IPS-NIHi11 (cell line): ENCODE measurements around the gene ADIPOR2.
A peak's percentile ranks its signal among the peaks of the same experiment; 100 is the strongest.
"Not testable (repeated sequence)": the region's sequence is repeated elsewhere in the genome, so short reads cannot be mapped to it uniquely, and the experiment has no call there.

ENCODE experiments used
- DNase-seq: peaks from one replicate; pipeline ENCODE4 v3.0.0; 2012; ENCODE audit warnings: mixed read lengths, low spot score

Gene ADIPOR2

GRCh38 chr12:1732914-1733313, 42.0 kb downstream of the ADIPOR2 start:
- no peak for DNase-seq

GRCh38 chr12:1733712-1734111, 42.8 kb downstream of the ADIPOR2 start:
- DNase-seq = not testable (repeated sequence)

- no peak for DNase-seq
Measured at GRCh38 chr12:1737652-1738286, 46.9 kb downstream of the ADIPOR2 start.

- DNase-seq = no peak
Measured at GRCh38 chr12:1738446-1738845, 47.6 kb downstream of the ADIPOR2 start.

GRCh38 chr12:1739368-1739767, 48.5 kb downstream of the ADIPOR2 start:
- DNase-seq = no peak

GRCh38 chr12:1740161-1740948, 49.5 kb downstream of the ADIPOR2 start:
- DNase-seq = no peak

GRCh38 chr12:1741154-1741949, 50.5 kb downstream of the ADIPOR2 start:
- DNase-seq = no peak

- DNase-seq = peak; percentile 26
Measured at GRCh38 chr12:1744932-1745331, 54.1 kb downstream of the ADIPOR2 start.

GRCh38 chr12:1747609-1748008, 56.7 kb downstream of the ADIPOR2 start:
- no peak for DNase-seq

- no peak for DNase-seq
Measured at GRCh38 chr12:1749019-1749418, 58.1 kb downstream of the ADIPOR2 start.

- no peak for DNase-seq
Measured at GRCh38 chr12:1750300-1750699, 59.4 kb downstream of the ADIPOR2 start.

- no peak for DNase-seq
Measured at GRCh38 chr12:1758376-1758775, 67.5 kb downstream of the ADIPOR2 start.

- DNase-seq = no peak
Measured at GRCh38 chr12:1758887-1759286, 68.0 kb downstream of the ADIPOR2 start.

- no peak for DNase-seq
Measured at GRCh38 chr12:1760566-1761382, 69.9 kb downstream of the ADIPOR2 start.

- DNase-seq = no peak
Measured at GRCh38 chr12:1761857-1762256, 71.0 kb downstream of the ADIPOR2 start.

GRCh38 chr12:1763153-1763552, 72.3 kb downstream of the ADIPOR2 start:
- no peak for DNase-seq

GRCh38 chr12:1766110-1766509, 75.2 kb downstream of the ADIPOR2 start:
- no peak for DNase-seq

GRCh38 chr12:1767407-1768090, 76.7 kb downstream of the ADIPOR2 start:
- no peak for DNase-seq

- DNase-seq = no peak
Measured at GRCh38 chr12:1768615-1769014, 77.7 kb downstream of the ADIPOR2 start.

- DNase-seq = no peak
Measured at GRCh38 chr12:1769809-1770494, 79.1 kb downstream of the ADIPOR2 start.
